HT-29 (cell line): Measurements from ENCODE around the gene RNLS. TPM values are rescaled to one million over a fixed set of nuclear protein-coding genes. Genes with fewer than 3 reads are reported as not detected.

Experiments
- DNase-seq: peaks from one replicate; pipeline ENCODE4 v3.0.0-alpha.2; 2015; ENCODE audit warnings: low spot score
- small RNA-seq: library from RNA; depleted of rRNA; stranded (forward); fragments of <200 nt; gene quantifications from one replicate; pipeline ENCODE3, GENCODE V24; 2014
- total RNA-seq: library from RNA; depleted of rRNA; stranded (reverse); fragments of >200 nt; shearing (Covaris generic); gene quantifications from 2 replicates; pipeline ENCODE4 v1.2.3, GENCODE V29; 2014; rRNA removed

RNLS gene
- total RNA-seq, 1 experiment from 2014 or later = 25.1 TPM

DNA sequence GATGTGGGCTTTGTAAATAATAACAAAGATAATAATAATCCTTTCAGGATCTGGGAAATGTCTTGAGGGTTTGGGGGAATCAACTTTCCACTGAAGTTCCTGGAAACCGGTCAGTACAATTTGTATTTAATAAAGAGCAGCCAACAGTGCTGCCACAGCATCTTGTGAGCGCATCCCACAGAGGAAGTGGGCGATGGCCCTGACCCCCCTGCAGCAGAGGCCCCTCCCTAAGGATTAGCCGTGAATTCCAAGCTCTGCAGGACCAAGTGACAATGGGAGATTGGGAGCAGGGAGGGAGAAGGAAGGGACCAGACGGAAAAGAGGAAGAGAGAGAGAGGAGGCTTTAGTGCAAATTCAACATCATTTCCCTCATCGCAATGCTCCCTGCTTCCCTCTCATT is 349.2 kb downstream of the RNLS start:
- no peak for DNase-seq

DNA sequence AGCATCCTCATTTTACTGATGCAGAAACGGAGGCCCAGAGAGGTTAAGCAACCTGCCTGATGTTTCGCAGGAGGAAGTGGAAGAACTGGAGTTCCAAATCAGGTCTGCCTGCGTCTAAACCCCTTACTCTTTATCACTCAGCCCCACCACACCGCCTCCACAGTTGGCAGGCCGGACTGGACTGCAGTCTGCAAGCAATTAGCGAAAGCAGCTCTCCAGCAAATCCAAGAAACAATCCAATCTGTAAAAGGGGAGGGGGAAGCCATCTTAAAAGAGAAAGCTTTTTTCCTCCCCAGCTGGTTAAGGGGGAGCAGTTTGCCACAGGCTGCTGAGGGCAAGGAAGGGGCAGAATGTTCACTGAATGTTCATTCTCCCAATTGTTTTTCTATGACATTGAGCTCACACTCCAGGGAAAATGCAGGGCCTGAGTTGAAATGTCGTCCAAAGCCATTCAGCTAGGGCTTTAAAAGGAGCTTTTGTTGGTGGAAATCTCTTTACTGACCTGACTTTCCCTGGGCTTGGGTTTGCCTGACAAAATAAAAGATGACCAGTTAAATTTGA is 350.1 kb downstream of the RNLS start:
- DNase-seq = no peak

DNA sequence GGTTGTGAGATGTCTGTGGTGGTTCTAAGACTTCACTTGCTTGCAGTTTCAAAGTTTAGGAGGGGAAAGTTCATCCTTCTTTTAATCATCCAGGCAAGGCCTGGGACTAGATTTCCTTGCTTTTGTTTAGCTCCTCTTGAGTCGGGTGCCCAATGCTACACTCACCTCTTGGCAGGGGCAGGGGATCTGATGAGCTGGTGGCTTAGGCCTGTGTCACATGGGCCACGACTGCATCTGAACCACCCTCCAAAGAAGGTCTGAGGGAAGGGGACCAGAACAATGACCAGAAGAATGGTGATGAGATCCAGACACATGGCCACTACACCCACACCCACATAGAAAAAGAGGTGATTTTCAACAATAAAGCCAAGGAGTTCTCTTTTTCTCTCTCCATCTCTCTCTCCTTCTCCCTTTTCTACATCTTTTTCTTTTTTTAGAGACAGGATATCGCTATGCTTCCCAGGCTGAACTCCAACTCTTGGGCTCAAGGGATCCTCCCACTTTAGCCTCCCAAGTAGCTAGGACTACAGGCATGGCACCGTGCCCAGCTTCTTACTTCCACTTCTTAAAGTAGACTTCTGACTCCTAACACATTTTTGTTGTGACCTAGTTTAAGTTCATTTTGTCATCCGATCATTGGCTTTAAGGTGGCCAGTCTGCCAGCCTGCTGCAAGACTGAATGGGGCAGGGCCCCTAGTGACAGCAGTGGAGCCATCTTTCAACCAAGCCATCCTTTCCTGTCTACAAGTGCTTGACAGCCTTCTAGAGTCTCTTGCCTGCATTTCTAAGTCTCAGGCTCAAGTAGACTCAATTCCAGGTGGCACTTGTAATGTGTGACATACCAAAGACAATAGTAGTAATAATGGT is 350.9 kb downstream of the RNLS start:
- DNase-seq = no peak

DNA sequence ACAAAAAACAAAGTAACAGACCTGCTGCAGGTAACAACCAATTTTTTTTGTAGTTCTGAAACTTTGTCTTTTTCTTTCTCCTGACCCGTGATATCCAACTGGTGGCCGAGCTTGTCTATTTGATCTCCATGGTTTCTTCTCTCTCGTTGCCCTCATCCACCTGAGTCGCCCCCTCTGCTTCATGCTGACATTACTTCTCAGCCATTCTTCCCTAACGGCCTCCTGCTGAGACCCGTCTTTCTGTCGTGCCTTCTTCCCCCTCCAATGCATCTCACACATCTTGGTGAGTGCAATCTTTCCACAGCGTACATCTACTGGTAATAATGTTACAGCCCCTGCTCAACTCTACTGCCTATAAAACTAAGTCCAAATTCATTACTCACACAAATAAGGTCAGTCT is 352.9 kb downstream of the RNLS start:
- DNase-seq = no peak

DNA sequence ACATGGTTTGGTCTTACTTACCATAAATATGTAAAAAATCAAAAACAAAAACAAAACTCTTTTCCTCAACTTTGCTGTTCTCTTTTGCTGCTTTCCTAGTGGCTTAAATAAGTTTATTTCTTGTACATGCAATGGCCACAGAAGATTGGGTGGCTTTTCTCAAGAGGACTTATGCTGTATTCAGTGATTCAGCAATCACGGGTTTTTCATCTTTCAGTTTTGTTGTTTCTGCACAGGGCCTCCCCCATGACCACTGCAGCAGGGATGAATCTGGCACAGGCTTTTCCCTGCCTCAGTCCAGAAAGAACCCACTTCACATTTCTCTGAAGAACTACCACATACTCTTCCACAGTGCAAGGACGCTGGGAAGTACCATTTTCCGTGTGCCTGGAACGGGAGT is 355.0 kb downstream of the RNLS start:
- DNase-seq = no peak

DNA sequence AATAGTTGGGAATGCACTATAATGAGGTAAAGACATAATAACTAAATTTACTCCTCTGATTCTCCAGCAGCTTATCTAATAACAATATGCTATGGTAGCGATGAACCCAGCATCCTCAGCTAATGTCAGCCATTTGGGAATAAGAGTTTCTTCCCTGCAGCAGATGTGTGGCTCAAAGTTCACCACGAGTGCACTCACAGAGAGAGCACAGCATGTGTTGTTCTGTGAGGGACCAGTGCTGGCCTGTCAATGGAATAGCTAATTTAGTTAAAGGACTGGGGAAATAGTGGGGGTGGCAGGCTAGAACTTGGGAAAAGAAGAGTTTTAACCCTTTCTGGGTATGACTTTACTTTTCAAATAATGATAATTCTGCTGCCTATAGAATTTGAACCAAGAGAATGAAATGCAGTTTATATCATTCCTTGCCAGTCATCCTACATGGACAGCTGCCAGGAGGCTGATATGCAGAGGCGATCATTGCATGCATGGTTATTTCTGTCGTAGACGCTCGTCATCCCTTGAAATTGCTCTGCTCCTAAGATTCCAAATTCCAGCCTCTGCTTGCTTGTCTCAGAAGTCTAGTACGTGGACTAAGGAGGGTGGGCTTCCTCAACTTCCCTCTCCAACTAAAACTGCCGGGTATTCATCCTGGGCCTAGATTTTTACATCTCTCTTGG is 355.6 kb downstream of the RNLS start:
- peak; percentile 45 for DNase-seq

DNA sequence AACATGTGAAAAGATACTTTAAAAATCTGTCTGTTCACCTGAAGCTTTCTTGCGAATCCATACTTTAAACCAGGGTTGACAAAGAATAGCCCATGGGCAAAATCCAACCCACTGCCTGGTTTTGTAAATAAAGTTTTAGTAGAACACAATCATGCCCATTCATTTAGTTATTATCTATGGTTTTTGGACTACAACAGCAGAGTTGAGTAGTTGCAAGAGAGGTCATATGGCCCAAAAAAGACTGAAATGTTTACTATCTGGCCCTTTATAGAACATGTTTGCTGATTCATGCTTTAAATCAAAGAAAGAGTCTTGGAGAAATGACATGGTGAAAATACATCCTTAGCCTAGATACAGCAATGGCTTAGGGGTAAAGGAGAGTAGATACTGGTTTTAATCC is 356.2 kb downstream of the RNLS start:
- no peak for DNase-seq

DNA sequence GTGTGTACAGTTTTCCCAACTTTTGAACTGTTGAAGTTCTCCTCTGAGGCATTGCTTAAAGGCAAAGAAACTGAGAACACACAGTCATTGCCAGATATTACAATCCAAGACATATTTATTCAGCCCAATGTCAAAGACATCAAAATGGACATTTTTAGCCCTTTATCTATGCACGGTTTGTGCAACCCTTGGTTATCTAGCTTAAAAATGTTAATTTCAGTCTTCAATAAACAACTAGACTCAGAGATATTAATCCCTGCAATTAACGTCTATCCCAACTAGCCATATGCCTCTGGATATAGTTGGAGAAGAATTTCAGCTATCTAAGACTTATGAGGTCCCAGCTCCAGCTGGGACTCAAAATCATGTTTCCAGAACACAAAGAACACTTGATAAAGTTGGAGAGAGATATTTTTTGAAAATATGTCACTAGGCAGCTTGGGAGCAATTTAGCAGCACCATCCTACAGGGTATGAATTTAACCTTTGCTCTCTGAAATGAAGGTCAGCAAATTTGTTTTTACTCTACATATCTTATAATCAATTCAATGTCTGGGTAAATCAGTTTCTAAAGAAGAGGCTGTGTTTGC is 357.0 kb downstream of the RNLS start:
- DNase-seq = no peak

Small RNA genes within 50 kb of the gene (small RNA-seq; reads per million reads assigned to genes)
- not detected for gene AL353149.1
- not detected for gene RF00019

Other genes starting within 250 kb of the RNLS start
- gene LIPJ, start 3.4 kb upstream of the RNLS start, total RNA-seq = not detected in 2 replicates
- not detected in 2 replicates for gene LIPF, start 81.1 kb upstream of the RNLS start, total RNA-seq
- not detected in 2 replicates for gene LIPK, start 122.9 kb upstream of the RNLS start, total RNA-seq
- not detected in 2 replicates for gene LIPN, start 176.7 kb upstream of the RNLS start, total RNA-seq
- gene LIPM, start 219.4 kb upstream of the RNLS start, total RNA-seq = not detected in 2 replicates